H4 (cell line): ENCODE results near the gene HMCN2. TPM values are rescaled to one million over a fixed set of nuclear protein-coding genes. Genes with fewer than 3 reads are reported as not detected.

Source experiments
- DNase-seq: peaks from one replicate; pipeline ENCODE4 v3.0.0-alpha.2; 2015; ENCODE audit warnings: low spot score
- total RNA-seq: library from RNA; depleted of rRNA; stranded (reverse); fragments of >200 nt; shearing (Covaris generic); gene quantifications from 2 replicates; pipeline ENCODE4 v1.2.3, GENCODE V29; 2014

Gene HMCN2
- total RNA-seq, 1 experiment from 2014 or later = 0.10 TPM

DNA sequence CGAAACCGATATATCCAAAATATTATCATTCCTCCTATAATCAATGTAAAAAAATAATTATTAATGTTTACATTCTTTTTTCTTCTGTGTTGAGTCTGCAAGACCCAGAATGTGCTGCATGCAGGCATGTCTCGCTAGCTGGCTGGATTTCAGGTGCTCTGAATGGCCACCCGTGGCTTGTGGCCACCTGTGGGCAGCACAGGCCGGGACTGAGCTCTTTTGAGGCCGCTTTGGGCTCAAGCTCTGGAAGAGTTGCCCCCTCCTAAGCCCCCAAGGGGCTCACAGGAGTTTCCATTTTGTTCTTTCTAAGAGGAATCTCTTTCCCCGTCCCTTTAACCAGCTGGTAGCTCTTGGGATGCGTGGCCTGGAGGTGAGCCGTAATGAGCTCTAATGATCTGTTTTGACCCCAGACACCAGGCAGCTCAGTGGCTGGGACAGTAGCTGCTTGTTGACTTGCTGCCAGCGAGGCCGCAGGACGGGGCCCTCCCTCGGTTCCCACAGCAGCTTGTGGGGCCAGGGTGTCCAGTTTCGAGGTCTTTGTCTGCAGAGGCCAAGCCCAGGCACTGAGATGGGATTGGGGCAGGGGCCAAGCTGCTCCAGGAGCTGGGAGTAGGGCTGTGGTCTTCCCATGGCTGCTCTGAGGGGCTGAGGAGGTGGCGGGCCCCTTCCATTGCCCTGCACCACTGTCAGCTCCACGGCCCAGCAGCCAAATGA lies 200.0 kb downstream of the HMCN2 start:
- DNase-seq = no peak

DNA sequence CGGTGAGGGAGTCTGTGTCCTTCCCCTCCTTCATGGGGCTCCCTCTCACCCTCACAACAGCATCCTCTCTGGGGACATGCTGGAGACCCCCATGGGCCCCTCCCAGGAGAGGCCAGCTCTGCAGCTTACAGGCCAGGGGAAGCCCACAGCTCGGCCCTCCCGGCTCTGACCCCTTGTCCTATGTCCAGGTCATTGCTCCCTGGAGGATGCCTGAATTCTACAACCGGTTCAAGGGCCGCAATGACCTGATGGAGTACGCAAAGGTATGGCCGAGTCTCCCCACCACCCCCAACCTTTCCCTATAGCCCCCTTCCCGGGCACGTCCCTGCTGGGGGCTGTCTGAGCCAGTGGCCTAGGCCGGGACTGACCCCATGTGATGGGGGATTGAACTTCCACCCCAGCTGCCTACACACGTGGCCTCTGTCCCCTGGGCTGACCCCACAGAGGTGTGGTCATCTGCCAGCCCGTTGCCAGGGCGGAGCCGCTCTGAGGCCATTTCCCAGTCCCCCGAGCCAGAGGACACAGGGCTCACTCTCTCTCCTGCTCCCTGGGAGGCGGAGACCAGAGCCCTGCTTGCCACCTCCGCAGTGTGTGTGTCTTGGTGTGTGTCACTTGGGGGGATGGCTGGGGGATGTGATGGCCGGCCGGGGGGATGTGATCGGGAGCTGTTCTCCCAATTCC lies 201.1 kb downstream of the HMCN2 start:
- DNase-seq = no peak

DNA sequence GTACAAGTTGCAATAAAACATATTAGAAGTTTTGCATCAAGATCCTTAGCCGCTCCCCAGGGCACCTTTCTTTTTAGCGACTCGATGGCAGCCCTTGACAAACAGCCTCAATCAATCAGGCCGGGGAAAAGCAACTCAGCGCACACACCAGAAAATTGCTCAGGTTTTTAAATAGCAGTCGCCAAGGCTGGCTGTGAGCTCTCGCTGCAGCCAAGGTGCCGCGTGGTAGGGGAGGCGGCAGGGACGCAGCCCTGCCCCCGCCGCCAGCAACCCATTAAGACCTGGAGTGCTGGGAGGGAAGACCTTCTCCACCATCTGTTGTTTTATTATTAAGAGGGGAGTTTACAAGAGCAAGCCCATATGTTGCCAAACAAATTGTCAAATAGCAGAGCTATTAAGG lies 201.8 kb downstream of the HMCN2 start:
- no peak for DNase-seq

DNA sequence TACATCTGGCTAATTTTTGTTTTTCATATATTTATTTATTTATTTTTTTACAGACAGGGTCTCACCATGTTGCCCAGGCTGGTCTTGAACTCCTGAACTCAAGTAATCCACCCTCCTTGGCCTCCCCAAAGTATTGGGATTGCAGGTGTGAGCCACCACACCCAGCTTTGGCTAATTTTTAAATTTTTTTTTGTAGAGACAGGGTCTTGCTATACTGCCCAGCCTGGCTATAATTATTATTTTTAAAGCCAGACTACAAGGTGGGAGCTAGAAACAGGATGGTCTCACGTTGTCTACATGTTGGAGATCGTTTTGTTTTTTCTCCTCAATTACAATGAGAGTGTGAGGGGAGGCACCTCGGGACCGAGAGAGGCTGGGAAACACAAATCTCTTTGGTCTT lies 203.0 kb downstream of the HMCN2 start:
- no peak for DNase-seq

DNA sequence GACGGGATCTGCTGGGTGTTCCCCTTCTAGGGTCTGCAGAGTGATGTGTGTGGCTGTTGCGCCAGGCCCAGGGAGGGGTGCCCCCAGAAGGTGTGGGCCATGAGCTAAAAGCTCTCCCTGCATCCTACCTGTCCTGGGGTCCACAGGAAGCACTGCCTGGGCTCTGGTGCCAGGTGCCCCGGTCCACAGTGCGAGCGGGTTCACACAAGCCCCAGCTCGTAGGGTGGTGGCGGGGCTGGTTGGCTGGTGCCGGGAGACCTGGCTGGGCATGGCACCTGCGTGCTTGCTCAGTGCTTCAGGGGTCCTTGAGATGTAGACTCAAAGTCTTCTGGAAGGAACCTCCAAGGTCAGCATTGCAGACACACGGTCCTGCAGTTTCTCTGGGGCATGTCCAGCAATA lies 204.7 kb downstream of the HMCN2 start:
- DNase-seq = no peak

DNA sequence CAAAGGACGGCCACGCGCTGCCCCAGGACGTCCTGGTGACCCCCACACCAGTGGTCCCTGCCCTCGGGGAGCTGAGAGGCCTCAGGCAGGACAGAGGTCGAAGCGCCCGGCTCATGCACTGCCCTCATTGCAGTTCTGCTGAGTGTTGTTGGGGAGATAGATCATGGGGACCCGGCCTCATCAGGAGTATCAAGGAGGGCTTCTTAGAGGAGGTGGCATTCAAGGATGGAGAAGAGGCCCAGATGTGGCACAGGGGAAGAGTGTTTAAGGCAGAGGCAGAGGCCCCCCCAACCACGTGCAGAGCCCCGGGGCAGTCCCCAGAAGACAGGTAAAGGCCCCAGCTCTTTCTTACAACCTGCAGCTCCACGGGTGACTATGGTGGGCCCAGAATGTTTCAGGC lies 205.4 kb downstream of the HMCN2 start:
- DNase-seq = no peak

DNA sequence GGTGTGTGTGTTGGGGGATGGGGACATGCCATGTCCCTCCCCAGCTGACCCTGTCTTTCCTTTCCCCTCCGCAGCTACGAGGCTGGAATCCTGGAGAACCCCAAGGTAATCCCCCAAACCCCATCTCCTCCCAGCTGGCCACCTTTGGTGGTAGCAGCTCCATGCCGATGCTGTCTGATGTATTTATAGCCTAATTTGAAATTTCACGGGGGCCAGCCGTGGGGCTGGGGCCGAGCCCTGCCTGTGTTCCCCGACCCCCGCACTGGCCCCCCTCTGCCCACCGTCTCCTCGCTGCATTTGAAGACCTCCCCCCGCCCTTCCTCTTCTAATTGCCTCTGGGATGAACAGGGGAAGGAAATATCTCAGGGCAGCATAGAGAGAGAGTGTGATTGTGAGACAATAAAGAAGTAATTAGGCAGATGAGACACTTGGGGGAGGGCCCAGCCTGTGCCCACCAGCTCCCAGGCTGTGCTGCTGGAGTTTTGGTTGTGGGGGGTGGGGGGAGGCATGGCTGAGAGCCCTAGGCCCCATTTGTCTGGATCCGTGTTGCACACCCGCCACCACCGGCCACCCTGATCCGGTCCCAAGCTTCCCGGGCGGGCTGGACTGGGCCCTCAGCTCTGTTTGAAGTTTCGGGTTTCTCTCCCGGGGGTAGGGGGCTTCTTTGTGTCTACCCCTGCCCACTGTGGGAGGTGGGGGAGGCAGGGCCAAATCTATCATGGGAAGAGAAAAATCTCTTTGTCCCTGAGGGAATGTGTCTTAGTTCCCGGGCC lies 206.0 kb downstream of the HMCN2 start:
- DNase-seq = no peak

DNA sequence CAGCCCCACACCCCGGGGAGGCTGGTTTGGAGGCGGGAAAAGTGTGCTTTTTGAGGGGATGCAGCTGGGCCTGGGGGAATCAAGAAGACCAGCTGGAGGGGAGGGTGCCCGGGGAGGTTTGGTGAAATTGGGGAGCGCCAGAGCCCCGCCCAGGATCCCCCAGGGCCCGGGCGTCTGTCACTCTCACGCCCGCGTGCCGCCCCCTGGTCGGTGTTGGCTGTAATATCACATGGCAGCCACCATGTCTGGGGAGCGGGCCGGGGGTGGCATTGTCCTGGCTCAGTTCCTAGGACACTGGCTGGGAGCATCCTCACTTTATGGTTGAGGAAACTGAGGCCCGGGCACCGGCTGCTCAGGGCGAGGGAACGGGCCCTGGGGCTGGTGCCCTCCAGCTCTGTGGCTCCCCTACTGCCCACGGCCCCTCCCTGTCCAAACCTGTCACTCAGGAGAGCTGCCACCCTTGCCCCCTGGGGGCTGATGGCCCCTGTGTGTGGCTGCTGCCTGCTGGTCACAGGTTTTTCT lies 206.7 kb downstream of the HMCN2 start:
- DNase-seq = no peak

DNA sequence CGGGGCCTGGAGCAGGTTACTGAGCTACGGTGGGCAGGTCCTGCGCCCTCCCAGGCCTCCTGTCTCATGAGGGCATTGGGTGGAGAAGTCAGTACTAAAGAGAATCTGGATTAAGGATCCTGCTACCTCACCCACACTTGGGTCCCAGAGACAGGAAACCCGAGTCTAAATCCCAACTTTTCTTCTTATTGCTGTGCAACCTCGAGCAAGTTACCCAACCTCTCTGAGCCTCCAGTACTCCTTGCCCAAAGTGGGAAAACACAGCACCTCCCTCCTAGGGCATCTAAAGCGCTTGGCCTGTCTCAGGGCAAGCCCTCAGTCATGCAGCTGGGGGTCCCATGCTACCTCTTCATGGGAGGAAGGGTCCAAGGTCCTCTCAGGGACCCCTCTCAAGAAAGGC lies 207.4 kb downstream of the HMCN2 start:
- DNase-seq = no peak

DNA sequence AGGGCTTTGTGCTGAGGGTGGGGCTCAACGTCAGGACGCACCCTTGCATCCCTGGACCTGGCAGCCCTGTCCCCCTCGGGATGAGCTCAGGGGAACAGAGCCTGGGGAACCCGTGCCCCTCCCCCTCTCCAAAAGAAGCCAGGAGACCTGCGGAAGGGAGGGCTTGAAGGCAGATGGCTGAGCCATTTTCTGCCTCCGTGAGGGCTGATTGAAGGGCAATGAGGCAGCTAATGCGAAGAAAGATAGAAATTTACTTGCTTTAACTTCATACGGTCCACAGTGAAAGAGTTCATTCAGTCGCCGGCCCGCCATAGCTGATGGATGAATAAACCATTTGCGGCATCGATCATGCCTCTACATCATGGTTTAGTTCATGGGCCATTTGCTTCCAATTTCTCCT lies 208.0 kb downstream of the HMCN2 start:
- no peak for DNase-seq

DNA sequence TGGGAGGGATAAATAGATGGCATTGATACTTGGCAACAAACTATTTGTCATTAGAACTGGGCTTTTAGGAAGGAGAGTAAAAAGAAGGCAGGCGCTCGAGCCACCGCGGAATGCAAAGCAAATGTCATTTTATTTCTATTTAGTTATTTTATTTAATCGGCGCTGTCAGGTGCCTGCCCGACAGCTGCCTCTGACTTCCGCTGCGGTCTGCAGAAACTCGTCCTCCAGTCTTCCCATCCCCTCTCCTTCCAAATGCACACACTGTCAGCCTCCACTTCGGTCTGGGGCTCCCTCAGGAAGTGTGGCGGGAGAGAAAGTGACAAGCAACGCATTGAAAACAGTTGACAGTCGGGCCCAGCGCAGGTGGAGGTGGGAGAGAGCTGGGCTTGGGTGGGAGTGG lies 208.5 kb downstream of the HMCN2 start:
- DNase-seq = no peak

DNA sequence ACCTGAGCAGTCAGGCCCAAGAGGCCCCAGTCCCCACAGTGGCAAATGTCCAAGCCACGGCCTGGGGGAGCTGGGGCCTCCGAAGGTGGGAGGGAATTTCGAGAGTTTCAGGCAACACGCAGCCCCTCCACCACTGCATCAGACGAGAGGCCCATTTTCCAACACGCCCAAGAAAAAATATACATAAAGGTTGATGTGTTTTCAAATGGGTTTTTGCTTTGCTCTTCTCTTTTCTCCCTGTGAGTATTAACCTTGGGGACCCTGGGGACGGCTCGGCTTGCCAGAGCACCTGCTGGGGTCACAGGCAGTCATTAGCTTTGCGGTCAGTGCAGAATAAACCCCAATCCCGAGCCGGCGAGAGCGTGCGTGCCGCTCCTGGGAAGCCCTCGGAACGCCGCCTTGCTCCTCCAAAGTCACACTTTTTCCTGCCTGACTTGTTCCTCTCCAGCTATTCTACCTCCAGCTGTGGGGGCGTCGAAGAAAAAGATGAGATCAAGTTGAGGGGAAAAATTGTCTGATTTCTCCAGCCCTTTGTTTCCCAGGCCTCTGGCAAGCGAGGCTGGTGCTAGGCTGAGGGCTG lies 210.7 kb downstream of the HMCN2 start:
- no peak for DNase-seq

DNA sequence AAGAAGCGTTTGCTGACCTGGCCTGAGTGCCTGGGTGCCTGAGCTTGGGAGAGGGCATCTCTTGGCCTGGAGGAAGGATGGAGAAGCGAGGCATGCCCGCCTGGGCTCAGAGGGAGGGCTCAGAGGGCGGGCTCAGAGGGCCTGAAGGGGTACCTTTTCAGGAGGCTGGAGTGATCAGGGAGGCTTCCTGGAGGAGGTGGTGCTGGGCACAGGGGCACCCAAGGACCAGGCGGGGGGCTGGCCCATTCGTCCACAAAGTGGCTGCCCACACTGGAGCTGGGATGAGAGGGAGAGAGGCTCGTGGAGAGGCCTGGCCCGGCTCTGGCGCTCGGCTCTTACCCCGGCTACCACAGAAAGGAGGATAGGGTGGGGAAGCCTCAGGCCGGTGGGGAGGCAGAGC lies 212.0 kb downstream of the HMCN2 start:
- no peak for DNase-seq

DNA sequence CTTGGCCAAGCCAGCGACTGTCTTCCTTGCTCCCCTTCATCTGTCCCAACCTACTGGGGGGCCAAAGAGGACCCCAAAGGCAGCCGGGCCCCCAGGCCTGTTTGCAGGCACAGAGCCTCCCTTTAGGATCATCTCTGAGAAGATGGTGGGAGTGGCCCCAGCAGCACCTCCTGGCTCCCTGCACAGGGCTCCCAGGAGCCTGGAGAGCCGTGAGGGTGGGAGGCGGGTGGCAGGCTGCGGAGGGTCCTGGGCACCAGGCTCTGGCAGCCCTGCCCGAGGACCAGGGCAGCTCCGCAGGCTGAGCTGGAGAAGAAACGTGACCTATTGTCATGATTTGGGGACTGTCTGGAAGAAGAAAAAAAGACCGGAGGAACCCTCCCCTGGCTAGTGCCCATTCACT lies 212.6 kb downstream of the HMCN2 start:
- no peak for DNase-seq

DNA sequence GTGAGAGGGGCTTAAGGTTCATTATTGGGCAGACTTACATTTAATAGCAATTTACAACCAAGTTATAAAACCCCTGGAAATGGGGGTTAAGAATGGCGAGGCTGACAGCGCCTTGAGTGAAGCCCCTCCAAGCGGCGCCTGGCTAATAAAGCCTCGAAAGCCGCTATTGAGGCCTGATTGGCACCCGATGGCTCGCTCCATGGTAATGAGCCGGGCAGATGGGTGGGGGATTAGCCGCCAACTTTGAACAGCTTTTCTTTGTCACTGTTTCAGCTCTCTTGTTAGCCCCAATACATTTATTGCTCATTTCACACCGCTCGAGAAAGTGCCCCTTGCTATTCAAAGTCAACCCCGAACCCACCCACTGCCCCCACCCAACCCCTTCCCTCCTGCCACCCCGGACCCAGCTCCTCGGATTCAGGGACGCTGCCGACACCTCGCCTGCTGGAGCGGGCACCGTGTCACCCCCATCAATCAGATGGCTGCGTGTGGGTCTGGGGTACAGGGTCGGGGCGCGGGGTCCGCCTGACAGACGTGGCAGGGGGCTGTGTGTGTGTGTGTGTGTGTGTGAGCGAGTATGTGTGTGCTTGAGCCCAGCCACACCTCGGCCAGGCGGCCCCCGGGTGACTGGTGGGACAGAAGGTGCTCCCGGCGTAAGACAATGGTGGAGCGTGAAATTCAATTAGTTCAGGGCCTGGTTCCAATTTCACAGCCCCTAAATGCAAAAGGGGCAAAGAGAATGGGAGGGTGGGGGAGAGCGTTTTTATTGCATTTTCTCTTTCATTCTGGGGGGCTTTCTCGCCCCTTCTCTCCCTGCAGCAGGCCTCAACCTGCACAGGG lies 213.4 kb downstream of the HMCN2 start:
- no peak for DNase-seq

DNA sequence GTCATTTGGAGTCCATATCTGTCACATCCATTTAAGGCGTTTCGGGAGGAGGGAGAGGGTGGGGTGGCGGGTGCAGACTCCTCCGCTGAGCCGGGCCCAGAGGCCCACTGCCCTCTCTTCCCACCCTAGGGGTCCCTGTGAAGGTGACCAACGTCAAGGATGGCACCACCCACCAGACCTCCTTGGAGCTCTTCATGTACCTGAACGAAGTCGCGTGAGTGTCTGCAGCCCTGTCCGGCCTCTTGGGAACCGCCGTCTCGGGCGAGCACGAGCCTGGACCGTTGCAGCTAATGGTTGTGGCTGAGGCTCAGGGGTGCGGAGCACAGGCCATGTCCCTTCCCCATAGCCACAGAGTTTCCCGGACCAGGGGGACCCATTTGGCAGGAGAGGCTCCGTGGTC lies 214.0 kb downstream of the HMCN2 start:
- DNase-seq = no peak

DNA sequence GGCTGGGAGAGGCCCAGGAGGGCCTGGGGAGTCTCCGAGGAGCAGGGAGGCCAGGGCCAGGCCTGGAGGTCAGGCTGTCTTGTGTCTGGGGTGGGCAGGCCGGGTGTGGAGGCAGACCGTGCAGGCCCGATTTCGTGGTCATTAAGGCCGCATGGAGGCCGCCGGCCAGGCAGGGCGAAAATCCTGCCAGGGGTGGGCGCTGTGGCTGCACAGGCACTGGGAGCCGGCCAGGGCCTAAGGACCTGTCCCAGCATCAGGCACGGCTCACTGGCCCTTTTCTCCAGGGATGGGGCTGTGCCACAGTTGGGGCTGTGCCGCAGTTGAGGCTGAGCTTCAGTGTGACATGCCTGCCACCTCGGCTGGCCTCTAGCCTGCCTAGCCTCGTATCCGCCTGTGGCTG lies 215.1 kb downstream of the HMCN2 start:
- no peak for DNase-seq

DNA sequence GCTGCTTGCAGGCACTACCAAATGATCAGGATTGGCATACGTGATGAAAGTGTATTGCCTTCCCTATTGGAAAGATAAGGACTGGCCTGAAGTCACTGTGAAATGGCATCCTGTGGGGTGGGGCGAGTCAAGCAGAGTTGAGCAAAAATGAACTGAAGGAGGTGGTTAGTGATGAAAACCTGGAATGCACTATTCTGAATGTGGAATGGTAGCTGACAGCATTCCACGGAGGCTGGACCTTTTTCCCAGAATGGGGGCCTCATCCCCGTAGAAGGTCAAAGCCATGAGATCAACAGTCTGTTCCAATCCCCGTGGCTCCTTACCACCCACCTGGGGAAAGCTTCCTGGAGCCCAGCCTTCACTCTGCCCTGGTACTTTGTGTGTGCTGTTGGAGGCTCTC lies 216.9 kb downstream of the HMCN2 start:
- DNase-seq = no peak

DNA sequence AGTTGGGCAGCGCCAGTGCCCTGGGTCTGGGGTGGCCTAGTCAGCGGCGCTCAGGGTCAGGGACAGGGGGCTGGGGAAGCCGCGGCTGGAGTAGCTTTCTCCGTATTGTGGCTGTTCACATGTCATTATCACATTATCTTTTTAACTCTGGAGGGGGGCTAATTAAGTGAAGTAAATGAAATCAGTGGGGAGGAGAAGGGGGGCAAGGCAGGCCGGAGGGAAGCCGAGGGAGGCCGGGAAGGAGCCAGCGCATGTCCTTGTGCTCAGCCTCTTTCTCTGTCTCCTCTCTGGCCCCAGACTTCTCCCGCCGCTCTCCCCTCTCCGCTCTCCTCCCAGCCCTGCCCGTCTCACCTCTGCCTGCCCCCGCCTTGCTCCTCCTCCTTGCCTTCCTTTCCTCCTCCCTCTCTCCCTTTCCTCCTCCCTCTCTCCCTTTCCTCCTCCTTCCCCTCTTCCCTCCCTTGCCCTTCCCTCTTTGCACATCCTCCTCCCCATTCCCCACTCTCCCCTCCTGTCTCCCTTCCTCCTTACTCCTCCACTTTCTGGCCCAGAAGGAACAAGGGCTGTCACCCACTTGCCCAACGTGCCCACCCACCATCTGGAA lies 217.9 kb downstream of the HMCN2 start:
- DNase-seq = no peak
